SK-N-MC (cell line): ENCODE measurements around the gene FMR1.

Experiments
- DNase-seq: peaks from one replicate; pipeline ENCODE4 v3.0.0-alpha.2; 2011; ENCODE audit warnings: low read depth, low spot score
- H3K27ac ChIP-seq: fragments of 200-600 bp; sonication (generic); 2 replicates; pipeline ENCODE4 v1.5.1; 2016; ENCODE audit warnings: mixed run types
- H3K36me3 ChIP-seq: fragments of 200-600 bp; sonication (generic); 2 replicates; pipeline ENCODE4 v1.6.1; 2017; ENCODE audit warnings: antibody characterized with exemption, low read length, mixed read lengths; ENCODE audit not compliant: insufficient read depth
- H3K4me3 ChIP-seq: fragments of 200-600 bp; sonication (generic); 2 replicates; pipeline ENCODE4 v1.5.1; 2016
- H3K9ac ChIP-seq: fragments of 200-600 bp; sonication (generic); 2 replicates; pipeline ENCODE4 v1.8.0; 2017; ENCODE audit warnings: mixed run types, mixed read lengths; ENCODE audit not compliant: insufficient read length
- H3K9me3 ChIP-seq: fragments of 200-600 bp; sonication (generic); 2 replicates; pipeline ENCODE4 v1.6.1; 2017; ENCODE audit warnings: low read depth, mild to moderate bottlenecking, antibody characterized with exemption, low read length, moderate library complexity, mixed read lengths
- EZH2 ChIP-seq: fragments of 200-600 bp; sonication (generic); IDR thresholded peaks from one replicate; pipeline ENCODE4 v1.6.1; 2017; ENCODE audit warnings: antibody characterized with exemption
- FOXP2 ChIP-seq: optimal IDR thresholded peaks from 2 replicates; pipeline ENCODE3; 2011; ENCODE audit warnings: mild to moderate bottlenecking, moderate library complexity; ENCODE audit not compliant: insufficient read depth; ENCODE audit errors: extremely low read length, control extremely low read depth
- POLR2AphosphoS5 ChIP-seq: IDR thresholded peaks from 2 replicates; pipeline ENCODE4 v1.6.1; 2012; ENCODE audit warnings: mild to moderate bottlenecking, low read depth, low read length, borderline replicate concordance

Gene FMR1

GRCh38 chrX:147911192-147912022 lies at the start of gene FMR1:
Gene FMR1, plus strand, starts transcription at chrX:147911919. Its CDS starts 261 bp downstream, at chrX:147912180.
- H3K36me3 ChIP-seq, result no peaks in the 10 kb centered on the region
- TF ChIP-seq POLR2AphosphoS5, result peak; percentile 78
- TF ChIP-seq EZH2, result no peak
- H3K9ac ChIP-seq, result peak within 1 kb of the TSS; percentile 83
- DNase-seq, result no peak
- peak within 1 kb of the TSS; percentile 82 for H3K4me3 ChIP-seq
- no peaks in the 10 kb centered on the region for H3K9me3 ChIP-seq
- peak within 1 kb of the TSS; percentile 67; the same call in 1 of the 2 replicates for H3K27ac ChIP-seq

GRCh38 chrX:147875866-147876596 lies 35.7 kb upstream of the FMR1 start:
- TF ChIP-seq FOXP2 (no peak), POLR2AphosphoS5 (no peak), EZH2 (no peak)

GRCh38 chrX:147876849-147877646 lies 34.7 kb upstream of the FMR1 start:
- Histone ChIP-seq H3K9ac (no peak overlapping the region), H3K9me3 (no peaks in the 10 kb centered on the region), H3K27ac (no peak overlapping the region), H3K4me3 (no peak overlapping the region), H3K36me3 (no peaks in the 10 kb centered on the region)
- no peak for TF ChIP-seq EZH2
- no peak for DNase-seq

More at GRCh38 chrX:147875866-147876596, 35.7 kb upstream of the FMR1 start:
- Histone ChIP-seq H3K4me3 (no peak overlapping the region), H3K36me3 (no peaks in the 10 kb centered on the region), H3K9ac (no peak overlapping the region), H3K9me3 (no peaks in the 10 kb centered on the region), H3K27ac (no peak overlapping the region)
- DNase-seq, result no peak

- Histone ChIP-seq H3K4me3 (0 out of 2 replicates have a peak overlapping the region, but pooled peaks have one; percentile 1), H3K36me3 (no peaks in the 10 kb centered on the region)
Observed at GRCh38 chrX:147877726-147878125, 34.0 kb upstream of the FMR1 start.

GRCh38 chrX:147884958-147885357 lies 26.8 kb upstream of the FMR1 start:
- H3K9ac ChIP-seq, result no peak overlapping the region
- H3K9me3 ChIP-seq, result no peaks in the 10 kb centered on the region
- no peak overlapping the region for H3K27ac ChIP-seq
- TF ChIP-seq POLR2AphosphoS5 (no peak), EZH2 (no peak), FOXP2 (no peak)
- H3K4me3 ChIP-seq, result no peak overlapping the region
- H3K36me3 ChIP-seq, result no peaks in the 10 kb centered on the region
- DNase-seq, result no peak

More at GRCh38 chrX:147877726-147878125, 34.0 kb upstream of the FMR1 start:
- no peak for TF ChIP-seq EZH2
- TF ChIP-seq POLR2AphosphoS5, result no peak
- no peak for TF ChIP-seq FOXP2
- no peaks in the 10 kb centered on the region for H3K9me3 ChIP-seq
- no peak overlapping the region for H3K9ac ChIP-seq
- H3K27ac ChIP-seq, result no peak overlapping the region
- DNase-seq, result no peak

- Histone ChIP-seq H3K27ac (no peak overlapping the region), H3K4me3 (no peak overlapping the region), H3K9ac (no peak overlapping the region), H3K36me3 (no peaks in the 10 kb centered on the region), H3K9me3 (no peaks in the 10 kb centered on the region)
- DNase-seq, result no peak
- TF ChIP-seq EZH2 (no peak), FOXP2 (no peak), POLR2AphosphoS5 (no peak)
Observed at GRCh38 chrX:147890756-147891155, 21.0 kb upstream of the FMR1 start.

GRCh38 chrX:147891896-147892295 lies 19.8 kb upstream of the FMR1 start:
- DNase-seq, result no peak
- H3K36me3 ChIP-seq, result no peaks in the 10 kb centered on the region
- H3K9ac ChIP-seq, result no peak overlapping the region
- no peaks in the 10 kb centered on the region for H3K9me3 ChIP-seq
- no peak overlapping the region for H3K27ac ChIP-seq
- no peak overlapping the region for H3K4me3 ChIP-seq
- no peak for TF ChIP-seq FOXP2
- TF ChIP-seq EZH2, result no peak
- TF ChIP-seq POLR2AphosphoS5, result no peak

GRCh38 chrX:147893741-147894140 lies 18.0 kb upstream of the FMR1 start:
- Histone ChIP-seq H3K27ac (no peak overlapping the region), H3K9ac (no peak overlapping the region)
- TF ChIP-seq FOXP2 (no peak), EZH2 (no peak), POLR2AphosphoS5 (no peak)

More at GRCh38 chrX:147893741-147894140, 18.0 kb upstream of the FMR1 start:
- H3K4me3 ChIP-seq, result no peak overlapping the region
- no peaks in the 10 kb centered on the region for H3K36me3 ChIP-seq
- H3K9me3 ChIP-seq, result no peaks in the 10 kb centered on the region
- no peak for DNase-seq
